Psoas muscle (tissue), 8 donors: ENCODE data around the gene CUL9. TPM values are rescaled to one million over a fixed set of nuclear protein-coding genes. Genes with fewer than 3 reads are reported as not detected.

Experiments
- ATAC-seq, 4 donors: fragments of 200-7000 bp; cut with Tn5 transposase; one replicate each; pipeline ENCODE4 v1.9.1; 2020; ENCODE audit warnings: moderate library complexity in 3 of 4, mild to moderate bottlenecking in 2 of 4
- DNase-seq, 2 donors: peaks; one replicate each; pipeline ENCODE4 v3.0.0-alpha.2; 2020
- H3K27ac ChIP-seq: fragments of 200-600 bp; one replicate; pipeline ENCODE4 v1.8.0; 2022
- H3K27me3 ChIP-seq, 3 donors: fragments of 200-600 bp in 1 of 3; one replicate each; pipeline versions ENCODE4 v1.6.1 to v1.8.0; 2013 to 2022; ENCODE audit warnings: low read length in 2 of 3, mild to moderate bottlenecking in 2 of 3, moderate library complexity in 1 of 3; ENCODE audit not compliant: insufficient read depth in 3 of 3
- H3K36me3 ChIP-seq, 2 donors: fragments of 200-600 bp in 1 of 2; one replicate each; pipeline versions ENCODE4 v1.6.1 to v1.8.0; 2013 to 2022; ENCODE audit warnings: low read depth in 1 of 2, mild to moderate bottlenecking in 1 of 2, moderate library complexity in 1 of 2; ENCODE audit not compliant: insufficient read depth in 1 of 2
- H3K4me1 ChIP-seq: fragments of 200-600 bp; one replicate; pipeline ENCODE4 v1.8.0; 2022
- H3K4me3 ChIP-seq: fragments of 200-600 bp; one replicate; pipeline ENCODE4 v1.8.0; 2022; ENCODE audit warnings: mild to moderate bottlenecking
- H3K9me3 ChIP-seq: fragments of 200-600 bp; one replicate; pipeline ENCODE4 v1.8.0; 2022
- CTCF ChIP-seq: fragments of 200-600 bp; IDR thresholded peaks from one replicate; pipeline ENCODE4 v1.8.0; 2022; ENCODE audit warnings: antibody characterized with exemption
- WGBS, 3 donors: extraction: QIAGEN DNeasy Blood & Tissue Kit; methylation state at CpG; one replicate each; pipeline versions ENCODE4 v1.1.6 to v1.1.7; 2013; 5-methylcytosine and 5-hydroxymethylcytosine counted together
- intact Hi-C, 2 donors: fragments of 100-400 bp; cut with DNase I; formaldehyde crosslinking; loops; one replicate each; pipeline versions ENCODE4 v1.11.0 to v1.14.2; 2022
- polyA plus RNA-seq, 3 donors: library from polyadenylated mRNA; stranded (reverse); fragments of 200-250 nt; gene quantifications; one replicate each; pipeline ENCODE4 v1.2.3, GENCODE V29; 2013
- total RNA-seq, 4 donors: library from RNA; stranded (reverse); fragmentation: NEBNext Ultra II Directional in 2 of 4; extraction: Animal tissue kit (Norgen Biotek cat#: 25700) in 2 of 4; gene quantifications; one replicate each; pipeline versions ENCODE4 v1.2.1 to v1.2.4, GENCODE V29; 2021 to 2023
- donor health status: healthy with polysubstance abuse.
- donor health status: DM: no; HTN: no; CAD: no; lungs with moderate emphysema.
- donor health status: Bipolar disorder and iron deficiency.
- donor health status: healthy.
- donor health status: DM: yes; HTN: yes; CAD: no.
- donor health status: DM: no; HTN: no; CAD: no.
- donor health status: DM: no; HTN: no; CAD: no.
- donor health status: DM: yes; HTN: yes; CAD: no.

Gene CUL9
- total and polyA plus RNA-seq, 7 donors, result 6.3 to 10.9 (median 10.7) TPM

DNA sequence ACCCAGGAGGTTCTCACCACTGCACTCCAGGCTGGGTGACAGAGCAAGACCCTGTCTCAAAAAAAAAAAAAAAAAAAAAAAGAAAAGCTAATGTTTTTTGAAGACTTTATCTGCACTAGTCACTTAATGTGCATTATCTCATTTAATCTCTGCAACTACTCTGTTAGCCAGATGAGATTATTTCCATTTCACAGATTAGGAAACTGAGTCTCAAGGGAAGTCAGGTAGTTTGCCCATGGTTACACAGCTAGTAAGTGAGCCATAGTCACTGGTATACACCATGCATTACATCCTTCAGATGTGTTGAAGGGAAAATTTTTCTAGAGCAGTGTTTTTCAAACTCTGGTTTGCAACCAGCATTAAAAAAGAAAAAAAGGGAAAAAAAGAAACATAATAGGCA lies 18.1 kb upstream of the CUL9 start:
- ATAC-seq, result no peak
- no peaks in the 10 kb centered on the region for H3K27me3 ChIP-seq
- no peak overlapping the region for H3K4me3 ChIP-seq
- TF ChIP-seq CTCF, result no peak
- no peak for DNase-seq
- H3K4me1 ChIP-seq, result no peaks in the 10 kb centered on the region
- intact Hi-C loops, result no loop called here
- H3K9me3 ChIP-seq, result no peaks in the 10 kb centered on the region
- H3K27ac ChIP-seq, result no peak overlapping the region
- no peaks in the 10 kb centered on the region for H3K36me3 ChIP-seq

DNA sequence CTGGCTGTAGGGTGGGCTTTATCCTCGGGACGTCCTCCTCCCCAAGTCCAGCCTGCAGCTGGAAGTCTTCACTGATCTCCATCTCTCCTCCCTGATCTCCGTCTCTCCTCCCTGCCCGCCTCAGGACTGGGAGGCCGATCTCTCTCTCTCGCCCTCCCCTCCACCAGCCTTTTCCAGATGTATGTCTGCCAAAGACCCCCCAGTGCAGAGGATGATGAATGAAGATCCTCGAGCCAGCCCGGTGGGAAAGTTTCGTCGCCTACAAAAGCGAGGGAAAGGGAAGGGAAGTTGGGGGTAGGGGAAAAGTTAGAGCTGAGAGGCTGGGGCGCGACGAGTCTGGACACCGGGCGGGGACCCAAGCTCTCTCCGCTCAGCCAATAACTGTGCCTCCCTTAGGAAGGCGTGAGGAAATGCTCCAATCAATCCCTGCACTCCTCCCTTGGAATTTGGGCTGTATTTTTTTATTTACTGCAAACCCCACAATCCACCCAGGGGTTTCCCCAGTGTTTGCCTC lies 11.5 kb upstream of the CUL9 start:
- intact Hi-C loops, result no loop called here
- peak; percentile 26 to 59 (median 36) for ATAC-seq
- H3K36me3 ChIP-seq, result peaks cover 0 to 6% of the 10 kb centered on the region in 2 donors
- WGBS, 3 donors, result 0 to 1% (median 1%) methylated on average over 18 of the region's 18 CpGs
- TF ChIP-seq CTCF, result no peak
- no peaks in the 10 kb centered on the region for H3K27me3 ChIP-seq
- H3K4me3 ChIP-seq, result peak overlapping the region; percentile 89
- no peaks in the 10 kb centered on the region for H3K9me3 ChIP-seq
- H3K27ac ChIP-seq, result peak overlapping the region; percentile 97
- peaks cover 25% of the 10 kb centered on the region for H3K4me1 ChIP-seq
- peak; percentile 69 to 87 for DNase-seq

GRCh38 chr6:43170931-43171706 lies 10.9 kb upstream of the CUL9 start, which contains the start of gene SRF:
SRF (plus strand) TSS chr6:43171269; CDS start chr6:43171657, 388 bp downstream.
- intact Hi-C loops, result no loop called here
- TF ChIP-seq CTCF, result peak; percentile 76
- Histone ChIP-seq H3K27ac (peak within 1 kb of the TSS; percentile 97), H3K4me3 (peak within 1 kb of the TSS; percentile 89), H3K27me3 (no peaks in the 10 kb centered on the region), H3K4me1 (peaks cover 31% of the 10 kb centered on the region), H3K9me3 (no peaks in the 10 kb centered on the region), H3K36me3 (peaks cover 0 to 12% of the 10 kb centered on the region in 2 donors)
- DNase-seq (peak; percentile 99 to 100), ATAC-seq (peak; percentile 79 to 83 (median 80))
- 0% methylated on average over 60 to 83 of the region's 83 CpGs for WGBS, 3 donors

- Histone ChIP-seq H3K9me3 (no peaks in the 10 kb centered on the region), H3K27me3 (no peaks in the 10 kb centered on the region), H3K4me1 (peaks cover 34% of the 10 kb centered on the region), H3K4me3 (peak overlapping the region; percentile 89), H3K27ac (peak overlapping the region; percentile 97), H3K36me3 (peaks cover 0 to 18% of the 10 kb centered on the region in 2 donors)
- ATAC-seq (no peak), DNase-seq (peak; percentile 37 to 65)
- 0% methylated on average over 30 to 57 of the region's 57 CpGs for WGBS, 3 donors
- intact Hi-C loops, result no loop called here
- no peak for TF ChIP-seq CTCF
Measured at GRCh38 chr6:43171707-43172103, 10.3 kb upstream of the CUL9 start.
